ENCODE results near the gene PRPF40B.

Gene PRPF40B

DNA sequence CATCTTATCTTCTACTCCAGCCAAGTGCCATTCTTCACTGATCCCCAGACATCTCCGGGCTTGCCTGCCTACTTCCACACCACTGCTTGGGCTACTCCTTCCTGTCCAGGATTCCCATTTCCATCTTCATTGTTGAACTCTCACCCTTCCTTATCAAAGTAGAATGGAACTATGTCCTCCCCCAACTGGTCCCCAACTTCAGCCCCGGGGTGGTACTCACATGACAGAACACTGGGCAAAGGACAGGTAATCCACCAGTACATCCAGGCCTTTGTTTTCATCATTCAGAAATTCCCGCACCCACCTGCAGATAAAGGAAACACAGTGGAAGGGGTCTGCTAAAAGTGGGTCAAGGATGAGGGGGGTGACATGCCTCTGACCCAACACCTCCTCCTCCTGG, 38.4 kb downstream of the PRPF40B start:
- DNase-seq, result no peak

DNA sequence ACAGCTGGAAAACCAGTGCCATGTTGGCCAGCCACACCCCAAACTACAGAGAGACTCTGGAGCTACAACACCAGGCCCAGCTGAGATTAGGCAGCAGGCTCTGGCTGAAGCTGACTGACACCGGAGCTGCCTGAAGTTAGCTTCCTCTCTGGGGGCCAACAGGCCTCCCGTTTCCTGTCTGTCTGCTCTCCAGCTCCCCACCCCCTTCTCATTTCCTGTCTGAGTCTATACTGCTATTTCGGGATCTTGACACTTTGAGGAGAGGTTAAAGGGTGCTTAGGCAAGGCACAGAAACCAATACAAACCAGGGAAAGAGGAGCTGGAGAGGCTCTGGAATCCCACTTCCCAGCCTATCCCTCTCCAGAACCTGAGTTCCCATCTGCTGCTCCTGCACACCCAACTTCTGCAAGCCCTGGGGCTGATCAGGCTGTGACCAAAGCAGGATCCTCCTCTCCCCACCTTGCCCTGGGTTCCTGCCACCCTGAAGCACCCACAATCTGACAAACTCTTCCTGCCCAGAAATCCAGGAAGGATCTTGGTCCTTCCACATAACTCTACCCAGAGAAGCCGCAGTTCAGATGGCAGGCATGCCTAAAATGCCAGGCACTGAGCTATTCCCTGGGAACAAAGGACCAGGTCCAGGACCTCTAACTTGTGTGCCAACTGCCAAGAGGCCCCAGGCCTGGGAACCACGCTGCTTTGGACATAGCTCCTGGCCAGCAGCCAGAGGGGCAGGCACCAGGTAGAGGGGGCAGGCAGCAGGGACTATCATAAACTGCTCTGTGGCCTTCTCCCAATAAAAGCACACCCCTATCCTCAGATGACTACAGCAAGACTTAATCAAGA, 39.9 kb downstream of the PRPF40B start:
- peak; percentile 52 for DNase-seq

DNA sequence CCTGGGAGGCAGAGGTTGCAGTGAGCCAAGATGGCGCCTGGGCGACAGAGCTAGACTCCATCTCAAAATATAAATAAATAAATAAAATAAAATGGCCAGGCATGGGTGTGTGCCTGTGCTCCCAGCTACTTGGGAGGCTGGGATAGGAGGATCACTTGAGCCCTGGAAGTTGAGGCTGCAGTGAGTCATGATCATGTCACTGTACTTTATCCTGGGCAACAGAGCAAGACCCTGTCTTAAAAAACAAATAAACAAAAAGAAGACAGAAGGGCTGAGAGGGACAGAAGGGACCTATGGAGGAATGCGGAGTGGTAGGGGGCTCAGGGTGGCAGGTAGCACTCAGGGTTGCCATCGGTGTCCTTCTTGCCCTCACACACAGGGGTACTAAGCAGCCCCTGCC, 40.8 kb downstream of the PRPF40B start:
- no peak for DNase-seq

DNA sequence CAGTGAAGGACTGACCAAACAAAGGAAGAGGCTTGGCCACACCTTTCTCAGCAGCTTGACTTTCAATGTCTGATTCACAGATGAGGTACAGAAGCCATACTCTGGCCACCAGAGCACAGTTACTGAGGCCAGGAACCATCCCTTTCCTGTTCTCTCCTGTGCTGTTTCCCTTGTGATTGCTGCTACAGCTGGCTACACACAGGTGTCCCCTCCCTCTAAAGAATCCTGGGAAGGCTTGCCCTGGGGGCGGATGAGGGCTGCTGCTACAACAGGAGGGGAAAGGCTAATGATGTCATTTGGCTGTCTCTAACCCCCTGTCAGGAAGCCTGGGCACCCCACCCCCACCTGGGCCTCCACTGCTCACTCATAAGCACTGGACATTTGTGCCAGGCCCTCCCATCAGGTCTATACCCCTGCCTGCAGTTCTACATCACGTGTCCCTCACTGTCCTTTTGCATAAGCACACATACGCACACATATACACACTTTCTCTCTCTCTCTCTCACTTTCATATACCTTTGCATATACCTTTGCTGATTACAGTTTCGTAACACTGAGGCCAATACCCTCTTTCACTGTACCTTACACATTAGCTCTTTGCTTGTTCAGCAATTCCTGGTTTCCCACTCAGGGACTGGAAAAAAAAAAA, 41.4 kb downstream of the PRPF40B start:
- DNase-seq, result no peak

DNA sequence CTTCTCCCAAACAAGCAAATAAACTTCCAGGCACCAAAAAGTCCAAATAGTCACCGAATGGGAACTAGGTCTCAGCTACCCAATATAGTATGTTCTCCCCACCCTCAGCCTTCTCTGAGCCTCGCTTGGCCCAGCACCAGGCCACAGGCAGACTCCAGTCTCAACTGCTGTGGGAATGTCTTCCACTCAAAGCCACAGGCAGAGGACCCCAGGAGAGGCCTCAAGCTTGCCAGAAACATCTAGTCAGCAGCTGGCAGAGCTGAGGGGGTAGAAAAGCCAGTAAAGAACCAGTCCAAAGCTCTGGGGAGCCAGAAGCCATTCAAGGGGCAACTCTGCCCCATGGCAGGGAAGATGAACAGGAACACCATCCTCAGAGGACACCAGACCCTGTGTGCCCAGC, 42.0 kb downstream of the PRPF40B start:
- DNase-seq, result no peak

DNA sequence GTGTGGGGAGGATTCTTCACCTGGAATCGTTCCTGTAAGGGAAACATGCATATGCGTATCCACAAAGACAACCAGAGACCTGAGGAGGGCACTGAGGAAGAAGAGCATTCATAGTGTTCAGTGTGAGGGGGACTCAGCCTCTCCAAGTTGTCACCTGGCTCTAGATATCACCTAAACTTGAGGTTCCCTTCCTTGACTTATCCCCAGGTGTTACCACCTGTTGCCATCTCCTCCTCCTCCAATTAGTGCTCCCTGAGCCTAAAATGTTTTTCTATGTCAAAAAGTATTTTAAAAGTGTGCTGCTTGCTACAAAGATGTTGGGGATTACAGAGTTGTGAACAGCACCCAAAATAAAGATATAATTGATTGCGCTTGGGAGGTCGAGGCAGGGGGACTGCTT, 42.8 kb downstream of the PRPF40B start:
- DNase-seq, result no peak

DNA sequence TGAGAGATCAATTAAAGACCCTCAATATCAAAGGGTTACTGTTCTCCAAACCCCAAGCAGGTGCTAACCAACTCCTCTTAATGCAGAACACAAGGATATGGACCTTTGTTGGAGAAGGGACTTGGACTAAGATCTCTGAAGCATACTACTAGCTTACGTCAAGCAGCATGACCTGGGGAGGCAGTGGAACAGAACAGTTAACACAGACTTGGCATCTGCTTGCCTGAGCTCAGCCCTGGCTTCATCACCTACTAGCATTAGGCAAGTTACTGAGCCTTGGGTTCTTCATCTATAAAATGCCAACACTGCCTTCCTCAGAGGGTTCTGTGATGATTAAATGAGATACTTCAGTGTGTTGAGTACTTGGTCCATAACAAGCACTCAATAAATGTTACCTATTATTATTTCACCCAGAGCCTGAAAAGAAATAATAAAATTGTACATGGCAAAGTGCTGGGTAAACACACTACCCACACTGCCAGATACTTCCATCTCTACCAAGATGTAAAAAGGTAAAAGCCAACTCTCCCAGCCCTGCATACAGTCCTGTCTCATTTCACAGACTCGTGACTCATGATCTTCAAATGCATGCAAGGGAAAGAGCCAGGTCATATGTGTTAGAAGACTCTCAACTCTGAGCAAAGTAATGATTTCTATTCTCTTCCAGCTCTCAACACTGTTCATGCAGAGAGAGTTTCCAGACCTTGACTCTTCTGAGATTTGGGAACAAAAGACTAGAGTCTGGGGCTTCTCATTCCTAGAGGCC, 44.1 kb downstream of the PRPF40B start:
- no peak for DNase-seq

DNA sequence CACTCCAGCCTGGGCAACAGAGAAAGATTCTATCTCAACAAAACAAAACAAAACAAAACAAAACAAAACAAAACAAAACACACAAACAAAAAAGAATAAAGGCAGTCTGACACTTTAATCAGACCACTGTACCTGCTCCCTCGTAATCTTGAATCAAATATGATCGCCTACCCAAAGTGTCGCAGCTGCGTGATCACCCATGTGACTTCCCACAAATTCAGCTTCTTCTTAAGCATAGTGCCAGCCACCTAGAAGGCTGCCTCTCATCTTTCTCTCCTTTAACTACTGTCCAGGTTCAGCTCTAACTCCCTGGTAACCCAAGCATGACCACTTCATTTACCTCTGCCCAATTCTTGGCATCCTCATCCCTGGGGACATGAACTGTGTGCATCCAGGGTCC, 46.4 kb downstream of the PRPF40B start:
- no peak for DNase-seq

DNA sequence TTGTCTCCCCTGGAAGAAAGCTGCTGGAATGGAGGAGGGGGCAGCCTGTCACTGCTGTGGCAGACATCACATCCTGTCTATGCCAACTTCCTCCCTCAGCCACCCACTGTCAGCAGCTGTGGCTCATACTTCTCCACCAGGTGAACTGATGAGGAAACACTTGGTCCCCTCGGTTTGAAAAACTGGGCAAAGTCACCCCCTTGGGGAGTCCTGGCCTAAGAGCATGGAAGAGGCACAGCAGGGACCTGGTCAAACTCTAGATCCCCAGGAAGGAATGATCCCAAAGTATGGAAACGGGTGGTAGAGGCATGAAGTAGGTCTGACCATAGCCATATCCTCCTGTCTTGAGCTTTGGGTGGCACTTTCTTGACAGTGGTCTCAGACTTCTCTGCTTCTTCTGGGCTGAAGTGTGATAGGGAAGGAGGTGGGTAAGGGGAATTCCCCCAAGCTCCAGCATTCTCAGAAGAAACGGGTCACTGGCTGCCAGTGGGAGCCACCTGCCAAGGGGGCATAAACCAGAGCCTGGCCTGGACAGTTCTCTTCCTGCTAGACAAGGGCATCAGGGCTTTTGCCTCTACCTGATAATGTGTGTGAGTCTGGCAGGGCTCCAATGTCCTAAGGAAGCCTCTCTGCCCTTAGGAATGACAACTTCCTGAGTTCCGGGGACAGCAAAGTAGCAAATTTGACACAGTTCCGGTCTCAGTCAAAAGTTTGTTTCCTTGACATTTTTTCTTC, 47.8 kb downstream of the PRPF40B start:
- peak; percentile 57 for DNase-seq

DNA sequence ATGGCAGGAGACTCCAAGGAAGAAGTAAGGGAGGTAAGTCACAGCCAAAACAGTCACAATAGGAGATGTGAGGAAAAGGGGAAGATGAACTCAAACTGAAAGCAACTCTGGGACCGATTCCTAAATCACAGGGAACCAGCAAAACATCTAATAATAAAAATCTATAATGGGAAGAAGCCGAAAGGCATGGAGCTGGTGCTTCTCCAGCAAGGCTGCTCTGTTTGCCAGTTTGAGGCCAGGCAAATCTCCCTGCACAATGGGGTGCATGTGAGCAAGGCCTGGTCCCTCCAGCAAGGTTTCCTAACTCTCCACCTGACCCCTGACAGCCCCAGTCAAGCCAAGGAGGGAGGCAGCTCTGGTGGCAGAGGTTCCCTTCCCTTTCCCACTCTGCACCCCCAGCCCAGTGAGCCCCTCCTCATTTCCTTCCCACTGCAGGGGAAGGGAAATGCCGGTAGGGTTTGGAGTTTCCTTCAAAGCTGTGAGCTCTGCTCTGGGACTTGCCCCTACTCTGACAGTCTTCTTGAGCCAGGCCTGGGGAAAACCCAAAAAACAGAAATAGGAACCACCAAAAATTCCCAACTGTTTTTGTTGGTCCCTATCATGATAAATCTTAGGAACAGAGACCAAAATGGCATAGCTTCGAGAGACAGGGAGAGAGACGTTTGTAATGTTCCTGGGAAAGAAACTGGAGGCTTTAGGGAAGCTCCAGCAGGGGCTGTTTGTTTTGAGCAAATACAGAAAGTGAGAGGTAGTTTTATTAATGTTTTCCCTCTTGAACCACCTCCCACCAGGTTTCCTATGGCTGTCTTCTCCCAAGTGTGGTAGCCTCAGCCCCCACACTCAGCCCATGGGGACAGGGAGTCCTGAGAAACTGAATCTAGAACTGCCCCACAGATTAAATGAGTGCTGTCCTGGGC, 49.2 kb downstream of the PRPF40B start:
- no peak for DNase-seq

DNA sequence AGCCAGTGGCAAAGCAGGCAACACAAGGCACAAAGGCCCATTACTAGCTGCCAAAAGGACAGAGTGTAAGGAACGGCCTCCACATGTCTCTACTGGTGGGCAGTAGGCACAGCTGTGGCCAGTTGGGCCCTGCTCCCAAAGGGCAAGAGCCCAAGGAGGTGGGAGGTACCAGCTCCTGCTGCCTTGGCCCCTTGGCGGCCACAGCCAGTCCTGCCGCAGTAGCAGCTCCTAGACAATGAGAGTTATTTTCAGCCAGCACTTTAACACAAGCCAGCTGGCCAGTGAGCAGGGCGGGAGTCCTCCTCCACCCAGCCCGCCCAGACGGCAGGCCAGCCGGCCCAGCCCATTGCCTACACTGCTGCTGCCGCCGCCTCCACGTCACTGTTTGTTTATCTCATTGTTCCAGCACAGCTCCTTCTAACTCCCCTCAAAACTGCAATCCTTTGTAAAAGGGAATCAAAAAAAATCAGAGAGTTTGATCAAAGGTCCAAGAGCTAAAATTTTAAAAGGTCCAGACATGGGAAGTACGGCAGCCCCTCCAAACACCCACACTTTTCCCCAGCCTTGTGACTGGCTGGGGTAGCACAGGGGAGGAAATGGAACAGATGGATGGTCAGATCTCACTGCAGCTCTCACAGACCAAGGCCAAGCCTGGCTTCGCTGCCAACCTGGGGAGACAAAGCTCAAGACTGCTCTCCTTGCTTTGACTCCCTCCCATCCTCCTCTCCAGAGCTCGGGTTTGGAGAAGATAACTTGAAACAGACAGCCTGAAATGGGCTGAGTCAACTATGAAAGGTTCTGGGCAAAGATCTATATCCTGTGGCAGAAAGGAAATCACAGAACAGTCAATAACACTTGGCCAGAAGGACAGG, 50.3 kb downstream of the PRPF40B start:
- no peak for DNase-seq

DNA sequence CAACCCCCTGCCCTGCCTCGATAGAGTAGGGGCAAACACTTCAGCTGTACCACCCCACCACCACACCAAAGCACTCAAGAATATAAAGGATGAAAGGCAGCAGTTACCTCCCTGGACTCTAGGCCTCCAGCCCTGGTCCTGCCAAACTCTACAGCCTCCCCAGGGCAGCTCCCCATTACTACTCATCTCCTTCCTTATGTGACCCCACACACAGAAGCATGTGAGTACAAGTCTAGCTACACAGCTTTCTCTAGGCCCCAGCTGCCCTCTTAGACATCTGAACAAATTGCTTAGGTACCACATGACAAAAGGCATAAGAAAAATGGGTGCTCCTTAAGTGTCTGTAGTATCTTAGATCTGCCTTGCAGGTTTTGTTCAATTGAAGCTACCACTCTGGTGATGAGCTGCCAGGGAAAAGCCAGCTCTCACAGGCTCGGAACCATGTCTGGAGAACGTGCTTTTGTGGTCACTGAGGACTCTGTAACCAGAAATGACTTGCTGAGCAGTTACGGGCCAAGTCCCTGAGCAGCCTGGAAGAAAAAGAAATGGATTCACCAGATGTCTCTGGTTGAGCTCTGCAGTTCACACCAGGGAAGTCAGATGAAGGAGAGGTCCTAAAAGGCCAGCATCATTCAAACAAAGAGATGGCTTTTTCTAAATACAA, 51.1 kb downstream of the PRPF40B start:
- DNase-seq, result no peak

DNA sequence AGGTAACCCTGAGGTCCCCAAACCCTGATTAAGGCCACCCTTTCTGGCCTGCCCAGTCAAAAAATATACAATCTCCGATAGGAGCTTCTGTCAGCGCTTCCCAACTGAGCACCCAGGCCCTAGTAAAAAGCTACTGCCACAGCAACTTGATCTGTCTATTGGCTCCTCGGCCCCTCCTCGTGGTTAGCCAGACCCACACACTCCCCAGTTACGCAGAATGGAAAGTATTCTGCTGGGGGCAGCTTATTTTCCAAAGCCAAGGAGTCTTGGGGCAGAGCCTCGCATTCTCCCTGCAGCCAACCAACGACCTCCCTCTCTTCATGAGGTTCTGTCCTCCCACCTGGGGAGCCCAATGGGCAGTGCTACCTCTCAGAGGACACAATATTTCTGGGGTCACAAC, 51.8 kb downstream of the PRPF40B start:
- no peak for DNase-seq

DNA sequence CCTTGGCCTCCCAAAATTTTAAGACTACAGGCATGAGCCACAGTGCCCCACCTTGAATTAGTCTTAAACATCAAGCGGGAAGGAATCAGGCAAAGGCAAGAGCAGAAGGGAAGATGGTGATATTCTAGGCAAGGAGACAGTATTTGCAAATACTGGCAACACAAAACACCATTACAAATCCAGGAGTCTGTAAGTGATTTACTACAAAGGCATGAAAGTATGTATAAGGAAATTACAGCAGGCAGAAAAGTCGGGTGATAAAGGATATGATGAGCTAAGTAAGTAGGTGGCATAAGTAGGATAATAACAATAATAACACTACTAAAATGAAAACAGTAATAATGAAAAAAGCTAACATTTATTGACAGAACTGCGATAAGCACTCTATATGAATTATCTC, 55.4 kb downstream of the PRPF40B start:
- DNase-seq, result no peak

DNA sequence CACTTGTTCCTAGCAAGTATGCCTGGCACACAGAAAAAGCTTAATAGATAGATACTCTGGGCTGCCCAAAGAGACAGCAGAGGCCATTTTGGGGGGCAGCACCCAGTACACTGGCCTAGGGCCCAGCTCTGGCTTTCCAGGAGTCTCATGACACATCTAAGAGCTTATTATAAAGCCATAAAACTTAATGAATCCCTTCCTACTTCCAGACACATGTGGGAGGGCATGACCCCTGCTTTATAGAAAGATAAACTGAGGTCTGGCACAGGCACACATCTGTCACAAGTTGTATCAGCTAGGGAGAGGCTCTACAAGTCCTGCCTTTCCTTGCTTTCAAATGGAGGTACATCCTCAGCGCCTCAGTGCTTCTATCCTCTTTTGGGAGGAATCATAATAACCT, 56.7 kb downstream of the PRPF40B start:
- DNase-seq, result no peak

DNA sequence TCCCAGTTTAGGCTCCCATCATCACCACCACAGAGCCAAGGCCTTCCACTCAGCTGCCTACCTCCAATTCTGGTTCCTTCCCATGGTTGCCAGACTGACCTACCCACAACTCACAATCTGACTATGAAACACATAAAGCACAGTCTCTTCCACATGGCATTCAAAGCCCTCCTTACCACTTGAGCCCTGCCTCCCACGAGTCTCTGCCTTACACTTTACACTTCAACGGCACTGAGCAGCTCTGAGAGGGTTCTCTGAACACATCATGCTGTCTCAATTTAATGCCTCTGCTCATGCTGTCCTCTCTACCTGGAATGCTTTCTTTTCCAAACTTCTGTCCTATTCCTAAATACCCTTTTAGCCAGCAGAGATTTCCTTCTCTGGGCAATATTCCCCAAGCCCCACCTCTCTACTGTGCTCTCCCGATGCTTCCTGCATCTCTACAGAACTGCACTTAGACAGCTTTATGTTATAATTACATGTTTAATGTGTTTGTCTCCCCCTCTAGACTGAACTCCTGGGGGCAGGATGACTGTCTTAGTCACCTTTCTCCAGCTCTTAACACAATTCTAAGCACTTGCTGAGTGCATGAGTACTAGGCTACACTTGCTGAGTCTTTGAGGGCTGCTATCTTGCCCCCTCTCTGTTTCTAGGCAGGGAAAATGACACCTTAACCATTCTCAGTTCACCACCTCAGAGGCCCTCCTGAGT, 60.4 kb downstream of the PRPF40B start:
- no peak for DNase-seq

DNA sequence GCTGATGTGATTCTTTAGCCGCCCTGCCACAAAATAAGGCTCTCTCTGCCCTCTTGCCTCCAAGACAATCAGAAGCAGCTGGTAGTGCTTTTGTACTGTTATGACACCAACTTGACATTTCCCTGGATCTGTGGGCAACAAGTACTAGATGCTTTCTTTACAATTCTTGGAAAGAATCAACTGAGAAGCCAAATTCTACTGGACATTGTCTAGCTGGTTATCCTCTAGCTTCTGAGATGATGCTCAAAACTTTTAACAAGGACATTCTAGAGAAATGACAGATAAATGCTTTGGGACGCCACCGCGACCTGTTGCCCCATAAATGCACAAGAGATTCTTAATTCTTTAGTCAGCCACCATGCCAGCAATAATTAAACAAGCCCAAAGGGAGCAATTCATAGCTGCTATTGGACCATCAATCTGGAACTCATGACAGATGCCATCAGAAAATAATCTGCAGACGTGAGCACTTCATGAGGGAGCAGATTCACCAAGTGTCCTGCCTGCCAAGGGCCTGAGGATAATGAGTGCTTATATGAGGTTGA, 61.0 kb downstream of the PRPF40B start:
- no peak for DNase-seq

DNA sequence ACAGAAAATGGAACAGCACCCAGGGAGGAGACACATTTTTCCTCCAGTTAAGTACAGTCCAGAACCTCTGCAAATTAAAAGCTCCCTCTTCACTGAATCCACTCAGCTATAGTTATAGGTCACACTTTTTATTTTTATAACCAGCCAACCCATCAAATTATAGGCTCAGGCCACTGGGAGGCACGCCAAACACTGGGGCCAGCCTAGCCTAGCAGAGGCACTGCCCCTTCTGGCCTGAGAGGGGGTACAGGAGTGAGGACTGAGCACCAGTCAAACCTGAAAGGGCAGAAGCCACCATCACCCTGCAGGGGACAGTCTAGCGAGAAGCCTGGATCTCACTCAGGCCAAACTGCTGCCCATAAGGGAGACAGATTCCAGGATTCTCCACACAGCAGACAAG, 64.6 kb downstream of the PRPF40B start:
- DNase-seq, result no peak

DNA sequence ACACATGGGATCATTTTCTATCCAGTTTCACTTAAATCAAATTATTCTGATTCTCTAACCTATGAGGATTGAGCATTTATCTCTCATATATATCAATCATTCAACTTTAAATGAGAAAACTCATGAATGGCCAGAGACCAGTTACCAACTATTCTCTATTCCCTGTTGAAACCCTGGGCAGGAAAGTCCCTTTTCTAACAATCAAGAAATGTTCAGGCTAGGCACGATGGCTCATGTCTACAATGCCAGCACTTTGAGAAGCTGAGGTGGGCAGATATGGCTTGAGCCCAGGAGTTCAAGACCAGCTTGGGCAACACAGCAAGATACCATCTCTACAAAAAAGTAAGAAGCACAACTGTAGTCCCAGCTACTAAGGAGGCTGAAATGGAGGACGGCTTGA, 65.9 kb downstream of the PRPF40B start:
- no peak for DNase-seq

Measured in activated T-cell treated with anti-CD3 and anti-CD28 coated beads for 4 hours (primary cell).